ENCODE measurements around the gene CD164L2.

- TF ChIP-seq EZH2phosphoT487 (IDR thresholded peaks at IDR 0.05; ENCODE audit: low read depth), result no peak
- TF ChIP-seq, protein P1, sequence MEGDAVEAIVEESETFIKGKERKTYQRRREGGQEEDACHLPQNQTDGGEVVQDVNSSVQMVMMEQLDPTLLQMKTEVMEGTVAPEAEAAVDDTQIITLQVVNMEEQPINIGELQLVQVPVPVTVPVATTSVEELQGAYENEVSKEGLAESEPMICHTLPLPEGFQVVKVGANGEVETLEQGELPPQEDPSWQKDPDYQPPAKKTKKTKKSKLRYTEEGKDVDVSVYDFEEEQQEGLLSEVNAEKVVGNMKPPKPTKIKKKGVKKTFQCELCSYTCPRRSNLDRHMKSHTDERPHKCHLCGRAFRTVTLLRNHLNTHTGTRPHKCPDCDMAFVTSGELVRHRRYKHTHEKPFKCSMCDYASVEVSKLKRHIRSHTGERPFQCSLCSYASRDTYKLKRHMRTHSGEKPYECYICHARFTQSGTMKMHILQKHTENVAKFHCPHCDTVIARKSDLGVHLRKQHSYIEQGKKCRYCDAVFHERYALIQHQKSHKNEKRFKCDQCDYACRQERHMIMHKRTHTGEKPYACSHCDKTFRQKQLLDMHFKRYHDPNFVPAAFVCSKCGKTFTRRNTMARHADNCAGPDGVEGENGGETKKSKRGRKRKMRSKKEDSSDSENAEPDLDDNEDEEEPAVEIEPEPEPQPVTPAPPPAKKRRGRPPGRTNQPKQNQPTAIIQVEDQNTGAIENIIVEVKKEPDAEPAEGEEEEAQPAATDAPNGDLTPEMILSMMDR (IDR thresholded peaks at IDR 0.05; ENCODE audit: low read depth, low read length), result no peak
Observed at GRCh38 chr1:27403931-27404330, 20.8 kb upstream of the CD164L2 start.
